CD1c-positive myeloid dendritic cell (primary cell): ENCODE data around the gene ITGB3.

Source experiments
- DNase-seq: peaks from one replicate; pipeline ENCODE4 v3.0.0-alpha.2; 2016; ENCODE audit errors: extremely low spot score

The ITGB3 gene

GRCh38 chr17:47338026-47338425, 84.4 kb downstream of the ITGB3 start:
- no peak for DNase-seq

GRCh38 chr17:47352848-47353247, 99.2 kb downstream of the ITGB3 start:
- no peak for DNase-seq

- no peak for DNase-seq
These were observed 105.0 kb downstream of the ITGB3 start for GRCh38 chr17:47358652-47359051.
